Hepatocyte (in vitro differentiated cells): ENCODE data around the gene STK10.

Source experiments
- CTCF ChIP-seq: fragments of 200-600 bp; sonication (generic); IDR thresholded peaks from 2 replicates; pipeline ENCODE4 v1.5.1; 2016; ENCODE audit warnings: antibody characterized with exemption, mild to moderate bottlenecking; ENCODE audit not compliant: poor library complexity
- EZH2 ChIP-seq: fragments of 200-600 bp; sonication (generic); IDR thresholded peaks from 2 replicates; pipeline ENCODE4 v1.6.1; 2016; ENCODE audit warnings: antibody characterized with exemption, mild to moderate bottlenecking, borderline replicate concordance
- EZH2phosphoT487 ChIP-seq: fragments of 200-600 bp; sonication (generic); IDR thresholded peaks from one replicate; pipeline ENCODE4 v1.6.1; 2018; ENCODE audit warnings: antibody characterized with exemption, mild to moderate bottlenecking, low read depth, moderate library complexity; ENCODE audit not compliant: unreplicated experiment, severe bottlenecking

- TF ChIP-seq EZH2 (no peak), CTCF (peak; percentile 35), EZH2phosphoT487 (no peak)
These were observed 185.7 kb downstream of the STK10 start for GRCh38 chr5:172002310-172002709.
